Measurements from ENCODE around the gene ZNF19.

ZNF19 gene

DNA sequence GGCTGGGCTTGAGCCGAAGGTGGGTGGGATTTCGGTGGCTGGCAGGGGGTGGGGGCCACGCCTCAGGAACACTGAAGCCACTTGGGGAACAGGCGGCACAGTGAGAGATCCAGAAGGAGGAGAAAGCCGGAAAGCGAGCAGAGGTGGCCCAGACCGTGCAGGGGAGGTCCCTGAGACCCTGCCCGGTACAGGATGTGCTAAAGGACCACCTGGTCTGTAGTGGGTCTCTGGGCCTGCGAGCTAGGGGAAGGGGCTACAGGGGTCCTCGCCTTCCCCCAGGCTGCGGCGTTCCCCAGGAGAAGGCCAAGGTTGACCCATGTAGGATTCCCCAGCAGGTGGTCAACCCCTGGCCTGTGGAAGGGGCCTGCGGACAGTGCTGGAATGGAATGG lies 47.1 kb downstream of the ZNF19 start, which contains the start of gene TLE7:
TLE7 (minus strand) TSS at position 4 of the 390 bp plus-strand sequence. CDS start 8,730 bp downstream, outside the sequence.
- H3K9me3 ChIP-seq (ENCODE audit: control insufficient read depth, insufficient read depth, low read length), result peaks cover 14% of the 10 kb centered on the region
- no peaks in the 10 kb centered on the region for H3K4me1 ChIP-seq (ENCODE audit: insufficient read depth, low read length)
- H3K9ac ChIP-seq (ENCODE audit: low read depth, low read length), result no peak within 1 kb of the TSS
- H3K36me3 ChIP-seq (ENCODE audit: insufficient read depth, low read length), result no peaks in the 10 kb centered on the region

DNA sequence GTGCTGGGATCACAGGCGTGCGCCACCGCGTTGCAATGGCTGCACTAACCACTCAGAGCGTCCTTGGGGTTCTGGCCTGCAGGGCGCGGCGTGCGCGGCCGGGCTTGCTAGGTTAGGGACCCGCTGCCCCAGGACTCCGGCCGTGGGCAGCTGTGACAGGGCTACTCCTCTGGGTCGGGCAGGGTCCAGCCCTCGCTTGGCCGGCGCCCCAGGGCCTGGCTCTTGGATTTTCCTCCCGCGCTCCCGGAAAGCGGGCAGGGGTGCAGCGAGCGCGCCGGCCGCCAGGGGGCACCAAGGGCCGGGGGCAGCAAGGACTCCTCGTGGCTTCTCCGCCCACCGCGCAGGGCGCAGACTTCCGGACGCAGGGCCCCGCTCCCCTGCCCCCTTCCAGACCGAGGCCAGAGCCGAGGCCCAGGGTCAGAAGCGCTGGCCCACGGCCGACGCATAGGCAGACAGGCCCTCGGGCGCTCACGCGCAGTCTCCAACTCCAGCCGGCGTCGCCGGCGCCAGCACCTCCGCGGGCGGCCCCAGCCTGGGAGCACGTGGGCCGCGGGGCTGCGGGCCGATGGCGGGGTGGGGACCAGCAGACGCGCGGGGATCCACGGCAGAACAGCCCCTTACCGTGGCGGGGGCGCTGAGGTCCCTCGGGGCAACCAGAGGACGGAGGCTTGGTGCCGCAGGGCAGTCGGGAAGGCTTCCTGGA lies 47.6 kb downstream of the ZNF19 start:
- Histone ChIP-seq H3K4me1 (ENCODE audit: insufficient read depth, low read length) (no peaks in the 10 kb centered on the region), H3K36me3 (ENCODE audit: insufficient read depth, low read length) (no peaks in the 10 kb centered on the region), H3K9me3 (ENCODE audit: control insufficient read depth, insufficient read depth, low read length) (peaks cover 9% of the 10 kb centered on the region), H3K9ac (ENCODE audit: low read depth, low read length) (no peak overlapping the region)

- Histone ChIP-seq H3K36me3 (ENCODE audit: insufficient read depth, low read length) (no peaks in the 10 kb centered on the region), H3K9ac (ENCODE audit: low read depth, low read length) (no peak overlapping the region), H3K4me1 (ENCODE audit: insufficient read depth, low read length) (no peaks in the 10 kb centered on the region), H3K9me3 (ENCODE audit: control insufficient read depth, insufficient read depth, low read length) (peaks cover 5% of the 10 kb centered on the region)
Observed at GRCh38 chr16:71440669-71441347, 48.3 kb downstream of the ZNF19 start.

DNA sequence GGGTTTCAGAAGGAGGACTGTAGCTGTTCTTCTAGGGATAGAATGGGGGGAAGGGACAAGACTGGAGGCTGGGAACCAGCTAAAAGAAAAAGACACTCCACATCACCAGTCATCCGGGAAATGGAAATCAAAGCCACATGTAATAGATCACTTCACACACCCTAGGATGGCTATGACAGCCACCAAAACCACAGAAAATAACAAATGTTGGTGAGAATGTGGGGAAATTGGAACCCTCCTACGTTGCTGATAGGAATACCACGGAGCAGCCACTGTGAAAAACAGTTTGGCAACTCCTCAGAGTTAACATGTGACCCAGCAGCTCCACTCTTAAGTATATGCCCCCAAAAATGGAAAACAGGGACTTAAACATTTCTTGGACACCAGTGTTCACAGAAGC lies 49.6 kb downstream of the ZNF19 start:
- no peaks in the 10 kb centered on the region for H3K36me3 ChIP-seq (ENCODE audit: insufficient read depth, low read length)
- no peaks in the 10 kb centered on the region for H3K4me1 ChIP-seq (ENCODE audit: insufficient read depth, low read length)
- H3K9me3 ChIP-seq (ENCODE audit: control insufficient read depth, insufficient read depth, low read length), result no peaks in the 10 kb centered on the region
- no peak overlapping the region for H3K9ac ChIP-seq (ENCODE audit: low read depth, low read length)

DNA sequence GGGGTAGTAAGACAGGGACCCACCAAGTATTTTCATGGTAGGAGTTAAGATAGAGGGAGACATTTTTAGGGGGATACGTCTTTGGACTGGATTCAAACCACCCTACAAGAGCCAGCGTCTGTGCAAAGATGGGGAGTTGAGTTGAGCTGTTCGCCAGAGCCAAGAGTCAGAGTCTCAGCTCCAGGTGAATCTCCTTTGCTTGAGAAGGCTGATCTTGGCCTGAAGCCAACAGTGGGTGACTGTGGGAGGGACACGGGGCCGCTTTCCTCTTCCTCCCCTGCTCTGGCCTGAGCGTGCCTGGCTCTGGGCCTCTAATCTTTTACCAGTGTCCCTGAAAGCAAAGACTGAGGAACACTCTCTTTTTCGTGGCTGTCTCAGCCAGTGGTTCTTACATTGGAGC lies 52.7 kb downstream of the ZNF19 start:
- H3K9ac ChIP-seq (ENCODE audit: low read depth, low read length), result no peak overlapping the region
- no peaks in the 10 kb centered on the region for H3K36me3 ChIP-seq (ENCODE audit: insufficient read depth, low read length)
- no peaks in the 10 kb centered on the region for H3K9me3 ChIP-seq (ENCODE audit: control insufficient read depth, insufficient read depth, low read length)
- no peaks in the 10 kb centered on the region for H3K4me1 ChIP-seq (ENCODE audit: insufficient read depth, low read length)

GRCh38 chr16:71432906-71433305 lies 56.2 kb downstream of the ZNF19 start:
- H3K4me1 ChIP-seq (ENCODE audit: insufficient read depth, low read length), result no peaks in the 10 kb centered on the region
- H3K9ac ChIP-seq (ENCODE audit: low read depth, low read length), result no peak overlapping the region
- H3K36me3 ChIP-seq (ENCODE audit: insufficient read depth, low read length), result no peaks in the 10 kb centered on the region
- H3K9me3 ChIP-seq (ENCODE audit: control insufficient read depth, insufficient read depth, low read length), result no peaks in the 10 kb centered on the region

DNA sequence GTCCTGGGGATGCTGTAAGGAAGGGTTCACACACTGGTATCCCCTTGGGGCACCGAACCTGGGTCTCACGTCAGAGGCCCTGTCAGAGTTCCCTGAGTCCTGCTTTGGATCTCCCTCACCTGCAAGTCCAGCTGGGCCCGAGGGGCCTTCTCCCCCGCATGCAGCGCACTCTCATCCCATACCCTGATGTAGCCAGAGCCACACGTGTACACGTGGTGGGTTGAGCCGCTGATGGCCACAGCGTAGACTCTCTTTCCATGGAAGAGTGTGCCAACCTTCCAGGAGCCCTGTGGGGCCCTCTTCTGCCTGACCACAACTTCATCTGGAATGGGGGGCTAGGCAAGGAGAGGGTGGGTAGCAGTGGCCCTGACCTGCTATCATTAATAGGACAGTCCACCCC lies 57.1 kb downstream of the ZNF19 start:
- no peaks in the 10 kb centered on the region for H3K36me3 ChIP-seq (ENCODE audit: insufficient read depth, low read length)
- H3K9ac ChIP-seq (ENCODE audit: low read depth, low read length), result no peak overlapping the region
- H3K4me1 ChIP-seq (ENCODE audit: insufficient read depth, low read length), result no peaks in the 10 kb centered on the region
- no peaks in the 10 kb centered on the region for H3K9me3 ChIP-seq (ENCODE audit: control insufficient read depth, insufficient read depth, low read length)

DNA sequence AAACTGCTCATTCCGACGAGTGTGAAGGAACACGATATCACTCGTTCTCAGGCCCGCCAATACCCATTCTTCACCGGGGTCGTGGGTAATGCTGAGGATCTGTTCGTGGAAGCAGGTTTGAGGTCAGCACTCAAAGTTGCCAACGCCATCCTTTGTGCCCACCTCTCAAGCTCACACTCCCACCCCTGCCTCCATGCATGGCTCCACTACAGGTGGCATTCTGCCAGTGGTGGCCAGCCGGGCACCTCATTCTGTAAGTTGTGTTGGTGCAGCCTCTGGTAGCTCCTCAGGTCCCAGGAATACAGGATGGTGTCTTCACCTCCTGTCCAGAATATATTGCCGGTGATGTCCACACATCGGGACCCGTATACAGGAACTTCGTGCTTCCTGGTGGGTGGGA lies 57.9 kb downstream of the ZNF19 start:
- Histone ChIP-seq H3K36me3 (ENCODE audit: insufficient read depth, low read length) (no peaks in the 10 kb centered on the region), H3K9ac (ENCODE audit: low read depth, low read length) (no peak overlapping the region), H3K9me3 (ENCODE audit: control insufficient read depth, insufficient read depth, low read length) (no peaks in the 10 kb centered on the region), H3K4me1 (ENCODE audit: insufficient read depth, low read length) (no peaks in the 10 kb centered on the region)

DNA sequence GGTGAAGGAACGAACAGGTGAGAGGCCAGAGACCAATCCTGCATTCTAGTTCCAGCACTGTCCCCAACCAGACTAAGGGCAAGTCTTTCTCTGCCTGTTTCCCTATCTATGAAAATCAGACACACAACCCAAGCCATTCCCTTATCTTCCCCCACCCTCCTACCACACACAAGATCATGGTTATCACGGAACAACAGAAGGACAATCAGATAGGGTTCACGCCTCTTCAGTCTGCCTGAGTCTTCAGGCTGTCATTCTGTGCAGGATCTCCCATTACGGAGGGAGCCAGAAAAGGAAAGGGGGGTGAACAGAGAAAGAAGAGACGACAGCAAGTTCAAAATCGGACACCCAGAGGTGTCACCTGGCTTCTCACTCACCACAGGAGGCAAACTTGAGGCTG lies 58.4 kb downstream of the ZNF19 start:
- no peaks in the 10 kb centered on the region for H3K4me1 ChIP-seq (ENCODE audit: insufficient read depth, low read length)
- no peaks in the 10 kb centered on the region for H3K9me3 ChIP-seq (ENCODE audit: control insufficient read depth, insufficient read depth, low read length)
- no peaks in the 10 kb centered on the region for H3K36me3 ChIP-seq (ENCODE audit: insufficient read depth, low read length)
- no peak overlapping the region for H3K9ac ChIP-seq (ENCODE audit: low read depth, low read length)

DNA sequence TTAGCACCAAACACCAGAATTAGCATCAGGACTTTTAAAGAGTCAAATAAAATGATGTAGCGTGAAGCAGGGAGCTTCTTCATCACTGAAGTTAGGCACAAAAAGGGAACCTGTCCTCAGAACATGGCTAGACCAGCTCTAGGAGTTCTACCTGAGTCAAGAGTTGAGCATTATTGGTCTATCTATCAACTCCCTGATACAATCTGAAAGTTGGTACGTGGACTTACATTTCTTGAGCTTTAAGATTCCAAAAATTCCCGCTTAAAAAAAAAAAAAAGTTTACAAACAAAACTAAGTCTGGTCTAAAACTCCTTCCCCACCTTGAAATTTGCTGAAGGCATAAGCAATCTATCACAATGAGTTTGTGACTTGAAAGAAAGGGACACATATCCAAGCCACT lies 59.5 kb downstream of the ZNF19 start:
- Histone ChIP-seq H3K9me3 (ENCODE audit: control insufficient read depth, insufficient read depth, low read length) (no peaks in the 10 kb centered on the region), H3K9ac (ENCODE audit: low read depth, low read length) (no peak overlapping the region), H3K36me3 (ENCODE audit: insufficient read depth, low read length) (no peaks in the 10 kb centered on the region), H3K4me1 (ENCODE audit: insufficient read depth, low read length) (no peaks in the 10 kb centered on the region)

DNA sequence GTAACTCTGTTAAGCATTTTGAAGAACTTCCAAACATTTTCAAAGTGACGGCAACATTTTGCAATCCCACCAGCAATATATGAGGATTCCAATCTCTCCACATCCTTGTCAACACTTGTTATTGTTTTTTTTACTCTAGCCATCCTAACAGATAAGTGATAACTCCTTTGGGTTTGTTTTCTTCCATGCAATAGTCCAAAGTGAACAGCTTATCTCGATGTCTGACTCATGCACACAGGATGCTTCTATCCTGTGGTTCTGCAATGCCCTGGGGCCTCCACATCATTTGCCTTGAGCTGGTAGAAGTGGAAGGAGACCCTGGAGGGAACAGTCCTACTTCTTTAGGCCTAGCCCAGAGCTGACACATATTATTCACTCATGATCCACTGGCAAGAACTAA lies 60.2 kb downstream of the ZNF19 start:
- no peaks in the 10 kb centered on the region for H3K36me3 ChIP-seq (ENCODE audit: insufficient read depth, low read length)
- no peak overlapping the region for H3K9ac ChIP-seq (ENCODE audit: low read depth, low read length)
- H3K4me1 ChIP-seq (ENCODE audit: insufficient read depth, low read length), result no peaks in the 10 kb centered on the region
- no peaks in the 10 kb centered on the region for H3K9me3 ChIP-seq (ENCODE audit: control insufficient read depth, insufficient read depth, low read length)

DNA sequence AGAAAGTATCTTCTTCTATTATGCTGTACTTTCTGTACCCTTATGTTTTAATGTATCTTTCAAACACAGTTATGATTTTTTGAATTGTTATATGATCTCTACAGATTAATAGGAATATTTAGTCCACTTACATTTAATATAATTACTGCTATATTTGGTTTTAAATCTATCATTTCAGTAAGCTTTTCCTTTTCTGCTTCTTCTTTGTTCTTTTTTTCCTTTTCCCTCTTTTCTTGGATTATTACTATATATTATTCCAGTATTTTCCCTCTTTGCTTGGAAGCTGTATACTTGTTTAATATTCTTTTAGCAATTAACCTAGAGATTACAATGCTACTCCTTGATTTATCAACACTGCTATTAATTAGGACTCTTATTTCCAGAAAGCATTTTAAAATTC lies 60.7 kb downstream of the ZNF19 start:
- Histone ChIP-seq H3K9ac (ENCODE audit: low read depth, low read length) (no peak overlapping the region), H3K9me3 (ENCODE audit: control insufficient read depth, insufficient read depth, low read length) (no peaks in the 10 kb centered on the region), H3K4me1 (ENCODE audit: insufficient read depth, low read length) (no peaks in the 10 kb centered on the region), H3K36me3 (ENCODE audit: insufficient read depth, low read length) (no peaks in the 10 kb centered on the region)

DNA sequence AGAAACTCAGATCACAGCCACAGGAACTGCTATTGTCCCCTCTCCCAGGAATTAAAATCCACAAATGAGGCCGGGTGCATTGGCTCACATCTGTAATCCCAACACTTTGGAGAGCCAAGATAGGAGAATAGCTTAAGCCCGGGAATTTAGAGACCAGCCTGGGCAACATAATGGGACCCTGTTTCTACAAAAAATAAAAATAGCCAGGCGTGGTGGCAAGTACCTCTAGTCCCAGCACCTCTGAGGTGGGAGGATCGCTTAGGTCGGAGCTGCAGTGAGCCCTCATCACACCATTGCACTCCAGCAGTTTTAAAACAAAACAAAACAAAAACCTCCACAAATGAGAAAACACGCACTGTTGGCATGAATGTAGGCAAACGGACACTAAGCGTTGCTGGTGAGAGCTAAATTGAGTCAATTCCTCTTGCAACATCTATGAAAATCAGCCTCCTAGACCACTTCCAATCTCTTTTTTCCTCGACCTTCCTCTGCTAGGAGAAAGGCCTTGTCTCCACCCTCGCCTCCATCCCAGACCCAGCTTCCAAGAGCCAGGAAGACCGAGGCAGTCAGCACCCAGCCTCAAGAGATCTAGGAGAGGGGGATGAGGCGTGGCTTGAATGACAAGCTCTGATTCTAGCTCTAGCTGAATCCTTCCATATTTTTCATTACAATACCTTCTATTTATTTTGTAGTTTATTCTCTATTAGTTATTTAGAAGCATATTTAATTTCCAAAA lies 62.1 kb downstream of the ZNF19 start:
- Histone ChIP-seq H3K4me1 (ENCODE audit: insufficient read depth, low read length) (no peaks in the 10 kb centered on the region), H3K9me3 (ENCODE audit: control insufficient read depth, insufficient read depth, low read length) (no peaks in the 10 kb centered on the region), H3K36me3 (ENCODE audit: insufficient read depth, low read length) (no peaks in the 10 kb centered on the region), H3K9ac (ENCODE audit: low read depth, low read length) (peak overlapping the region; percentile 3; the same call in 1 of the 2 replicates)

GRCh38 chr16:71426069-71426879 lies 62.9 kb downstream of the ZNF19 start:
- no peaks in the 10 kb centered on the region for H3K9me3 ChIP-seq (ENCODE audit: control insufficient read depth, insufficient read depth, low read length)

More at GRCh38 chr16:71426069-71426879, 62.9 kb downstream of the ZNF19 start:
- H3K36me3 ChIP-seq (ENCODE audit: insufficient read depth, low read length), result no peaks in the 10 kb centered on the region
- no peaks in the 10 kb centered on the region for H3K4me1 ChIP-seq (ENCODE audit: insufficient read depth, low read length)
- peak overlapping the region; percentile 61; the same call in 1 of the 2 replicates for H3K9ac ChIP-seq (ENCODE audit: low read depth, low read length)

Measured in ES-I3 (cell line).